Measurements from ENCODE around the gene OVCH1.

The OVCH1 gene

GRCh38 chr12:29497588-29497987 lies at the start of gene OVCH1:
Gene OVCH1, minus strand, starts transcription at chr12:29497686. Its CDS starts 0 bp downstream, at chr12:29497686.
- no peak for DNase-seq (ENCODE audit: low spot score)

GRCh38 chr12:29547151-29547632 lies 49.7 kb upstream of the OVCH1 start:
- DNase-seq (ENCODE audit: low spot score): no peak

- no peak for DNase-seq (ENCODE audit: low spot score)
Observed at GRCh38 chr12:29546000-29546399, 48.5 kb upstream of the OVCH1 start.

GRCh38 chr12:29545102-29545467 lies 47.6 kb upstream of the OVCH1 start:
- no peak for DNase-seq (ENCODE audit: low spot score)

GRCh38 chr12:29544428-29545101 lies 47.1 kb upstream of the OVCH1 start:
- DNase-seq (ENCODE audit: low spot score): no peak

- DNase-seq (ENCODE audit: low spot score): no peak
Observed at GRCh38 chr12:29543036-29543435, 45.5 kb upstream of the OVCH1 start.

GRCh38 chr12:29537298-29537697 lies 39.8 kb upstream of the OVCH1 start:
- DNase-seq (ENCODE audit: low spot score): no peak

GRCh38 chr12:29534935-29535334 lies 37.4 kb upstream of the OVCH1 start:
- DNase-seq (ENCODE audit: low spot score): no peak

GRCh38 chr12:29533815-29534489 lies 36.5 kb upstream of the OVCH1 start:
- DNase-seq (ENCODE audit: low spot score): no peak

- no peak for DNase-seq (ENCODE audit: low spot score)
Observed at GRCh38 chr12:29531471-29531870, 34.0 kb upstream of the OVCH1 start.

GRCh38 chr12:29530436-29530835 lies 33.0 kb upstream of the OVCH1 start:
- DNase-seq (ENCODE audit: low spot score): no peak

- DNase-seq (ENCODE audit: low spot score): no peak
Observed at GRCh38 chr12:29528161-29528560, 30.7 kb upstream of the OVCH1 start.

- DNase-seq (ENCODE audit: low spot score): no peak
Observed at GRCh38 chr12:29521951-29522350, 24.5 kb upstream of the OVCH1 start.

GRCh38 chr12:29519585-29520182 lies 22.2 kb upstream of the OVCH1 start:
- peak; percentile 15 for DNase-seq (ENCODE audit: low spot score)

- DNase-seq (ENCODE audit: low spot score): no peak
Observed at GRCh38 chr12:29518407-29518806, 20.9 kb upstream of the OVCH1 start.

GRCh38 chr12:29517264-29517663 lies 19.8 kb upstream of the OVCH1 start:
- no peak for DNase-seq (ENCODE audit: low spot score)

- no peak for DNase-seq (ENCODE audit: low spot score)
Observed at GRCh38 chr12:29516431-29516875, 19.0 kb upstream of the OVCH1 start.

- no peak for DNase-seq (ENCODE audit: low spot score)
Observed at GRCh38 chr12:29510591-29511185, 13.2 kb upstream of the OVCH1 start.

GRCh38 chr12:29509503-29509902 lies 12.0 kb upstream of the OVCH1 start:
- DNase-seq (ENCODE audit: low spot score): no peak

GRCh38 chr12:29508949-29509348 lies 11.5 kb upstream of the OVCH1 start:
- no peak for DNase-seq (ENCODE audit: low spot score)

GRCh38 chr12:29505122-29505521 lies 7.6 kb upstream of the OVCH1 start:
- DNase-seq (ENCODE audit: low spot score): no peak

- no peak for DNase-seq (ENCODE audit: low spot score)
Observed at GRCh38 chr12:29503283-29503682, 5.8 kb upstream of the OVCH1 start.

- DNase-seq (ENCODE audit: low spot score): no peak
Observed at GRCh38 chr12:29499235-29499634, 1.7 kb upstream of the OVCH1 start.

Data from hematopoietic multipotent progenitor cell treated with erythropoietin and hydrocortisone succinate and interleukin-3 and kit ligand, for 17 days (in vitro differentiated cells).